Common myeloid progenitor, CD34-positive (primary cell): ENCODE measurements around the gene VPS37C.

Experiments used
- CTCF ChIA-PET: fragments of 350-600 bp; sonication (Branson Sonifier 250); formaldehyde crosslinking; loops from one replicate; lab custom pipeline; 2021; ENCODE audit warnings: antibody characterized with exemption; lab: Charles Lee
- POLR2A ChIA-PET: fragments of 350-600 bp; sonication (Branson Sonifier 250); formaldehyde crosslinking; loops from one replicate; lab custom pipeline; 2021; ENCODE audit warnings: antibody characterized with exemption; lab: Charles Lee
- DNase-seq, 3 donors: peaks; one replicate each; pipeline versions ENCODE4 v3.0.0 to v3.0.0-alpha.2; 2013
- H3K27ac ChIP-seq, 2 experiments: 1 replicate in 1 of 2; 2 replicates in 1 of 2; pipeline ENCODE4 v1.7.0; 2013; ENCODE audit warnings: inconsistent platforms in 2 of 2, low read length in 2 of 2, mild to moderate bottlenecking in 2 of 2, low read depth in 1 of 2, moderate library complexity in 1 of 2; ENCODE audit not compliant: severe bottlenecking in 2 of 2, insufficient read depth in 1 of 2, poor library complexity in 1 of 2
- H3K27me3 ChIP-seq, 5 experiments: replicated peaks in 2 of 5; 1 replicate in 3 of 5; 2 replicates in 2 of 5; pipeline versions ENCODE4 v1.6.1 to v1.7.0; 2013; ENCODE audit warnings: low read length in 4 of 5, mild to moderate bottlenecking in 2 of 5, moderate library complexity in 2 of 5, inconsistent platforms in 1 of 5; ENCODE audit not compliant: insufficient read depth in 5 of 5, control insufficient read depth in 4 of 5
- H3K36me3 ChIP-seq, 4 experiments: 1 replicate in 2 of 4; 2 replicates in 2 of 4; pipeline versions ENCODE4 v1.6.1 to v1.7.0; 2013; ENCODE audit warnings: low read length in 3 of 4, control low read depth in 1 of 4, mild to moderate bottlenecking in 1 of 4; ENCODE audit not compliant: control insufficient read depth in 4 of 4, insufficient read depth in 4 of 4
- H3K4me1 ChIP-seq, 4 experiments: 1 replicate in 3 of 4; 2 replicates in 1 of 4; pipeline versions ENCODE4 v1.6.1 to v1.7.1; 2013; ENCODE audit warnings: low read length in 3 of 4, mild to moderate bottlenecking in 3 of 4, control low read depth in 1 of 4, inconsistent platforms in 1 of 4, moderate library complexity in 1 of 4; ENCODE audit not compliant: control insufficient read depth in 4 of 4, insufficient read depth in 4 of 4; ENCODE audit errors: control extremely low read depth in 1 of 4
- H3K4me3 ChIP-seq, 7 experiments: 1 replicate in 4 of 7; 2 replicates in 3 of 7; pipeline versions ENCODE4 v1.5.1 to v1.7.0; 2013; ENCODE audit warnings: mild to moderate bottlenecking in 7 of 7, low read length in 6 of 7, moderate library complexity in 6 of 7, inconsistent platforms in 2 of 7, low read depth in 2 of 7, control low read depth in 1 of 7; ENCODE audit not compliant: insufficient read depth in 4 of 7, control insufficient read depth in 1 of 7; ENCODE audit errors: extremely low read depth in 1 of 7
- H3K9me3 ChIP-seq, 5 experiments: 1 replicate in 4 of 5; 2 replicates in 1 of 5; pipeline versions ENCODE4 v1.6.1 to v1.7.1; 2013; ENCODE audit warnings: low read length in 4 of 5, mild to moderate bottlenecking in 2 of 5, inconsistent platforms in 1 of 5, low read depth in 1 of 5, moderate library complexity in 1 of 5; ENCODE audit not compliant: control insufficient read depth in 4 of 5, insufficient read depth in 2 of 5; ENCODE audit errors: control extremely low read depth in 1 of 5
- WGBS: methylation state at CpG from one replicate; pipeline ENCODE4 v1.1.5; 2013; ENCODE audit not compliant: insufficient coverage; 5-methylcytosine and 5-hydroxymethylcytosine counted together

Gene VPS37C

GRCh38 chr11:61115498-61116224 lies 45.6 kb downstream of the VPS37C start:
- DNase-seq = no peak
- Histone ChIP-seq H3K36me3 (no peaks in the 10 kb centered on the region), H3K4me3 (no peak overlapping the region), H3K9me3 (no peaks in the 10 kb centered on the region), H3K27me3 (no peaks in the 10 kb centered on the region), H3K27ac (no peak overlapping the region), H3K4me1 (peaks cover 0 to 10% (median 3%) of the 10 kb centered on the region in 4 experiments)
- ChIA-PET POLR2A (no interaction called here), CTCF (interaction anchor here (1.4 to 1.6 kb wide), 2 partner anchors 11 to 13 kb away, joined by 3 to 4 read pairs; no protein-coding TSS in a partner anchor)
- 96% methylated on average over 17 of the region's 21 CpGs for WGBS

- Histone ChIP-seq H3K4me1 (peaks cover 0 to 10% (median 3%) of the 10 kb centered on the region in 4 experiments), H3K27ac (no peak overlapping the region), H3K4me3 (no peak overlapping the region), H3K9me3 (no peaks in the 10 kb centered on the region), H3K36me3 (no peaks in the 10 kb centered on the region), H3K27me3 (no peaks in the 10 kb centered on the region)
- DNase-seq = no peak
- WGBS = 96% methylated on average over 4 of the region's 8 CpGs
- ChIA-PET POLR2A (no interaction called here), CTCF (interaction anchor here (1.6 kb wide), 1 partner anchor 14 kb away, joined by 4 read pairs; no protein-coding TSS in a partner anchor)
Observed at GRCh38 chr11:61114913-61115312, 46.3 kb downstream of the VPS37C start.

- ChIA-PET CTCF (interaction anchor here (1.1 to 2.0 kb wide), 4 partner anchors 17 to 87 kb away, joined by 3 to 9 read pairs (median 4); no protein-coding TSS in a partner anchor), POLR2A (no interaction called here)
- DNase-seq = no peak
- WGBS = 97% methylated on average over 9 of the region's 9 CpGs
- Histone ChIP-seq H3K4me3 (no peak overlapping the region), H3K9me3 (no peaks in the 10 kb centered on the region), H3K36me3 (no peaks in the 10 kb centered on the region), H3K27ac (no peak overlapping the region), H3K4me1 (peaks cover 0 to 10% (median 3%) of the 10 kb centered on the region in 4 experiments), H3K27me3 (no peaks in the 10 kb centered on the region)
Observed at GRCh38 chr11:61113201-61113600, 48.0 kb downstream of the VPS37C start.

- H3K27me3 ChIP-seq = no peaks in the 10 kb centered on the region
- POLR2A ChIA-PET = no interaction called here
- no peaks in the 10 kb centered on the region for H3K36me3 ChIP-seq
- no peak for DNase-seq
- CTCF ChIA-PET = interaction anchor here (1.1 to 2.0 kb wide), 5 partner anchors 8 to 39 kb away, joined by 3 to 9 read pairs (median 5); no protein-coding TSS in a partner anchor
- peaks cover 0 to 10% (median 3%) of the 10 kb centered on the region in 4 experiments for H3K4me1 ChIP-seq
- H3K4me3 ChIP-seq = no peak overlapping the region
- 97% methylated on average over 5 of the region's 6 CpGs for WGBS
- no peaks in the 10 kb centered on the region for H3K9me3 ChIP-seq
- H3K27ac ChIP-seq = no peak overlapping the region
Observed at GRCh38 chr11:61112575-61112974, 48.7 kb downstream of the VPS37C start.

- H3K9me3 ChIP-seq = no peaks in the 10 kb centered on the region
- H3K27ac ChIP-seq = no peak overlapping the region
- H3K27me3 ChIP-seq = no peaks in the 10 kb centered on the region
- H3K36me3 ChIP-seq = no peaks in the 10 kb centered on the region
- CTCF ChIA-PET = interaction anchor here (1.1 to 2.0 kb wide), 6 partner anchors 8 to 38 kb away, joined by 3 to 9 read pairs (median 4); no protein-coding TSS in a partner anchor
- H3K4me1 ChIP-seq = peaks cover 0 to 10% (median 3%) of the 10 kb centered on the region in 4 experiments
- 83% methylated on average over 6 of the region's 11 CpGs for WGBS
- POLR2A ChIA-PET = no interaction called here
- DNase-seq = no peak
- H3K4me3 ChIP-seq = no peak overlapping the region
Observed at GRCh38 chr11:61111786-61112517, 49.3 kb downstream of the VPS37C start.

GRCh38 chr11:61111050-61111435 lies 50.2 kb downstream of the VPS37C start:
- H3K36me3 ChIP-seq = no peaks in the 10 kb centered on the region
- H3K4me3 ChIP-seq = no peak overlapping the region
- ChIA-PET CTCF (interaction anchor here (1.5 kb wide), 1 partner anchor 18 kb away, joined by 4 read pairs; no protein-coding TSS in a partner anchor), POLR2A (no interaction called here)
- no peak overlapping the region for H3K27ac ChIP-seq
- WGBS = 80% methylated on average over 6 of the region's 6 CpGs
- peaks cover 0 to 10% (median 3%) of the 10 kb centered on the region in 4 experiments for H3K4me1 ChIP-seq
- no peaks in the 10 kb centered on the region for H3K9me3 ChIP-seq
- DNase-seq = no peak
- H3K27me3 ChIP-seq = no peaks in the 10 kb centered on the region
